MM.1S (cell line): Measurements from ENCODE around the gene PIK3C2A.

ENCODE experiments used
- DNase-seq: peaks from one replicate; pipeline ENCODE4 v3.0.0-alpha.2; 2015
- H2AFZ ChIP-seq: fragments of 300-600 bp; sonication (generic); 2 replicates; pipeline ENCODE4 v1.6.0; 2016; ENCODE audit warnings: antibody characterized with exemption, low read length
- H3F3A ChIP-seq: fragments of 300-600 bp; sonication (generic); 2 replicates; pipeline ENCODE4 v1.6.1; 2016; ENCODE audit warnings: mild to moderate bottlenecking, antibody characterized with exemption, low read length, moderate library complexity, mixed read lengths; ENCODE audit not compliant: insufficient read depth
- H3K27ac ChIP-seq: fragments of 300-600 bp; sonication (generic); 2 replicates; pipeline ENCODE4 v1.5.1; 2016; ENCODE audit warnings: mild to moderate bottlenecking, low read length
- H3K27me3 ChIP-seq: fragments of 300-600 bp; sonication (generic); replicated peaks from 2 replicates; pipeline ENCODE4 v1.6.0; 2016; ENCODE audit warnings: low read length; ENCODE audit not compliant: insufficient read depth
- H3K36me3 ChIP-seq: fragments of 300-600 bp; sonication (generic); replicated peaks from 2 replicates; pipeline ENCODE4 v1.6.1; 2016; ENCODE audit warnings: mild to moderate bottlenecking, low read length, mixed read lengths; ENCODE audit not compliant: insufficient read depth
- H3K4me1 ChIP-seq: fragments of 300-600 bp; sonication (generic); 2 replicates; pipeline ENCODE4 v1.6.1; 2016; ENCODE audit warnings: low read length, mixed read lengths
- H3K4me2 ChIP-seq: fragments of 300-600 bp; sonication (generic); 2 replicates; pipeline ENCODE4 v1.6.0; 2016; ENCODE audit warnings: low read depth, low read length
- H3K4me3 ChIP-seq: fragments of 300-600 bp; sonication (generic); 2 replicates; pipeline ENCODE4 v1.5.1; 2016; ENCODE audit warnings: low read length, mixed read lengths
- H3K79me2 ChIP-seq: fragments of 300-600 bp; sonication (generic); 2 replicates; pipeline ENCODE4 v1.6.1; 2016; ENCODE audit warnings: mixed run types, low read length, mixed read lengths
- H3K9ac ChIP-seq: fragments of 300-600 bp; sonication (generic); 2 replicates; pipeline ENCODE4 v1.6.1; 2016; ENCODE audit warnings: low read length, mixed read lengths
- H3K9me2 ChIP-seq: fragments of 300-600 bp; sonication (generic); replicated peaks from 2 replicates; pipeline ENCODE4 v1.6.1; 2016; ENCODE audit warnings: mild to moderate bottlenecking, low read length, mixed read lengths; ENCODE audit not compliant: insufficient read depth
- H3K9me3 ChIP-seq: fragments of 300-600 bp; sonication (generic); replicated peaks from 2 replicates; pipeline ENCODE4 v1.6.1; 2016; ENCODE audit warnings: mild to moderate bottlenecking, low read length, mixed read lengths; ENCODE audit not compliant: insufficient read depth
- H4K20me1 ChIP-seq: fragments of 300-600 bp; sonication (generic); 2 replicates; pipeline ENCODE4 v1.6.1; 2016; ENCODE audit warnings: mild to moderate bottlenecking, low read length, moderate library complexity, mixed read lengths; ENCODE audit not compliant: insufficient read depth
- CTCF ChIP-seq: fragments of 300-600 bp; sonication (generic); IDR thresholded peaks from 2 replicates; pipeline ENCODE4 v1.5.1; 2016; ENCODE audit warnings: antibody characterized with exemption, low read length, mixed read lengths
- EZH2 ChIP-seq: fragments of 300-600 bp; sonication (generic); optimal IDR thresholded peaks from 2 replicates; pipeline ENCODE3; 2017; ENCODE audit warnings: low read depth, mild to moderate bottlenecking, antibody characterized with exemption, low read length, mixed read lengths
- EZH2phosphoT487 ChIP-seq: fragments of 300-600 bp; sonication (generic); IDR thresholded peaks from 2 replicates; pipeline ENCODE4 v1.6.1; 2018; ENCODE audit warnings: antibody characterized with exemption, low read length

PIK3C2A gene

DNA sequence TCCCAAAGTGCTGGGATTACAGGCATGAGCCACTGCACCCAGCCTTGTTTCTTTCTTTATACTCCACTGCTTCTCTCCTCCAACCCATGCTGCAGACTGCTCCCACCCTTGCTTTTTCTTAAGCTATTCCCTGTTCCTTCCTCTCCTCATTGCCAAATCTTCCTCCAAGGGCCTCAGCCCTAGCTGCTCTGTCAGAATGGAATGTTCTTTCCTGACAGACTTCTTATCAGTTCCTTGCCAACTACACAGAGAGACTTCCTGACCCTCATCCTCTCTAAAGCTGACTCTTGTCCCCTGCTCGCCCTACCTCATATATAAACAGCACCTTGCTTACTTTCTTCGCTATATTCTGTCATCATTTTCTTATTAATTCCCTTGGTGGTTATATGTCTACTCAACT, 16.9 kb upstream of the PIK3C2A start:
- TF ChIP-seq EZH2phosphoT487 (no peak), CTCF (no peak), EZH2 (no peak)

DNA sequence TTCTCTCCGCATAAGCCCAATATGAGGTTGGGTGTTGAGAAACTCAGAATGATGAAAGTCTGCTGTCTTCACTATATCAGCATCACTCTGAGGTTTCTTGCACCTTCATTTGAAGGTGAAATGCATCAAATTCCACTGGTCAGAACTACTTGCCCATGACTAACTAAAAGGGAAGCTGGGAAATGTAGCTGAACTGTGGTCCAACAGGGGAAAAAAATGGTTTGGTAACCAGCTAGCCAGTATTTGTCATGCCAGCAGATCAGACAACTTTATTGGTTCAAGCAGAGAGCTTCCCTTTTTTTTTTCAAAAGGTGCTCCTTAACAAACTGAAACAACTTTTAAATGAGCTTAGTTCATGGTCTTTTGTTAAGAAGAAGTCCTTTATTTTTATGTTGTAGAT, 14.2 kb upstream of the PIK3C2A start:
- Histone ChIP-seq H3K9me3 (no peaks in the 10 kb centered on the region), H3K27me3 (peaks cover 8% of the 10 kb centered on the region), H3K9me2 (no peaks in the 10 kb centered on the region), H2AFZ (no peak overlapping the region), H3K4me1 (no peaks in the 10 kb centered on the region), H3K79me2 (no peaks in the 10 kb centered on the region), H3K4me2 (no peak overlapping the region), H4K20me1 (no peaks in the 10 kb centered on the region), H3K4me3 (no peak overlapping the region), H3F3A (no peaks in the 10 kb centered on the region), H3K27ac (no peak overlapping the region), H3K9ac (no peak overlapping the region), H3K36me3 (no peaks in the 10 kb centered on the region)
- TF ChIP-seq CTCF (no peak), EZH2phosphoT487 (no peak), EZH2 (no peak)
- DNase-seq: no peak

More for the DNA sequence above, 16.9 kb upstream of the PIK3C2A start:
- Histone ChIP-seq H3K27me3 (peaks cover 19% of the 10 kb centered on the region), H3K4me3 (no peak overlapping the region), H3K27ac (no peak overlapping the region), H3K36me3 (no peaks in the 10 kb centered on the region), H2AFZ (no peak overlapping the region), H3K9ac (no peak overlapping the region), H3K4me2 (no peak overlapping the region), H3K9me2 (no peaks in the 10 kb centered on the region), H3K4me1 (no peaks in the 10 kb centered on the region), H3K79me2 (no peaks in the 10 kb centered on the region), H4K20me1 (no peaks in the 10 kb centered on the region), H3K9me3 (no peaks in the 10 kb centered on the region), H3F3A (no peaks in the 10 kb centered on the region)
- DNase-seq: no peak

DNA sequence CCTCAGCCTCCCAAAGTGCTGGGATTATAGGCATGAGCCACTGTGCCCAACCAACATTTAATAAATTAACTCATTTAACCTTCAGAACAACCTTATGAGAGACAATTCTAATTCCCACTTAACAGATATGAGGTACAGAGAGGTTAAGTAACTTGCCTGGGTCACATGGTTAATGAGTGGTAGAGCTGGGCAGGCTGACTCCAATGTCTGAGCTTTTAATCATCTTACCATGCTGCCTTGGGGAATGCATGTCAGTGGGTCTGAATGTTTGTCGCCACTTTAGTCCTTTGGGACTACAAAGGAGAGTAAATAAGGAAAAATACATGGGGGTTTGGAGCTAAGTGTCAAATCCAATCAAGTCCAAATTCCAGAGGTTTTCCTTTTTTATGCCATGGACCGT, 11.2 kb upstream of the PIK3C2A start:
- H4K20me1 ChIP-seq: no peaks in the 10 kb centered on the region
- H2AFZ ChIP-seq: no peak overlapping the region
- no peak overlapping the region for H3K4me3 ChIP-seq
- H3K9me2 ChIP-seq: no peaks in the 10 kb centered on the region
- no peaks in the 10 kb centered on the region for H3K27me3 ChIP-seq
- H3K4me1 ChIP-seq: no peaks in the 10 kb centered on the region
- DNase-seq: no peak
- no peak overlapping the region for H3K27ac ChIP-seq
- no peaks in the 10 kb centered on the region for H3K36me3 ChIP-seq
- TF ChIP-seq EZH2phosphoT487: no peak
- TF ChIP-seq CTCF: no peak
- TF ChIP-seq EZH2: no peak
- no peak overlapping the region for H3K4me2 ChIP-seq
- H3K9ac ChIP-seq: no peak overlapping the region
- no peaks in the 10 kb centered on the region for H3K9me3 ChIP-seq
- H3F3A ChIP-seq: no peaks in the 10 kb centered on the region
- H3K79me2 ChIP-seq: no peaks in the 10 kb centered on the region
